Kidney tubule cell (primary cell): Measurements from ENCODE around the gene COPB2.
"Not testable (repeated sequence)": the region's sequence is repeated elsewhere in the genome, so short reads cannot be mapped to it uniquely, and the experiment has no call there.

Experiments used
- DNase-seq: peaks from one replicate; pipeline ENCODE4 v3.0.0-alpha.2; 2018; ENCODE audit warnings: low spot score

The COPB2 gene

GRCh38 chr3:139389552-139390368 is at the start of gene COPB2:
TSS of gene COPB2 (minus strand) at chr3:139389647. CDS start at chr3:139389550, 97 bp downstream.
- peak; percentile 99 for DNase-seq

DNA sequence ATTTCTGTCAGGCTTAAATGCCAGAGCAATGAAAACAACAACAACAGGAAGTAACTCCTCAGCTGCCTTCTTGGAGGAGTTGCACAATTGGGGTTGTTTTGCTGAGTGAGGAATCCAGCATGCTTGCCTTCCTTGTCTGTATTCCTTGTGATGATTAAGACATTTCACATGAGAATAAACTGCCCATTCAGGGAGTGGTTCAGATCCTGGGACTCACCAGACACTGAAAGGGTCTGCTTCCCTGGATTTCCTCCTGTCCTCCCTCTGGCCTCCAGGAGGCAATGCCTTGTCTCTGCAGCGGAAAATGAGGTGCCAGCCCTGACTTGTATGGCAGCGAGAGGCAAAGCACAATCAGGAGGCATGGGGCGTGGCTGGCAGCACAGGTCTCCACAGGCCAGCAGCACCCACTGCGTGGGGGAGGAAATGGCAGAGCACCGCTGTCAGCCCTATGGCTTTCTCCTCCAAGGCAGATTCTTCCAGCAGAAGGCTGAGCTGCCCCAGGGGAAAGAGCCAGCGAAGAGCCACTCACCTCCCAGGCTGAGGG is 45.4 kb upstream of the COPB2 start:
- DNase-seq: peak; percentile 50

DNA sequence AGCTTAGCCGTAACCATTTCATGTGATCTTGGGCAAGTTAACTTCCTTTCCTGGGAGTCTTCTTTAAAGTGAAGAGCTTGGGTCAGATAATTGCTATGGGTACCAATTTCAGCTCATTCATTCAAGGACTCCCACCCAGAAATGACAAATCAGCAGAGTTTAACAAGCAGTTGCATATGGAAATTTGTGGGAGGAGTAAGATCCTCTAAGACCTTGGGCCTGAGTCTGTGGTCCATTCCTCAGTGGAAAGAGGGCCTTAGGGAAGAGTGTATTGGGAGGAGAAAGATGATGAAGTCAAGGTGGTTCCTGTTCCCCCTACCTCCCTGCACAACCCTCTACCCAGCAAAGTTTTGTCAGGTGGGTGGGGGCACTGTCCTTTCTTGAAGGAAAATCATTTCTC is 44.8 kb upstream of the COPB2 start:
- DNase-seq: no peak

DNA sequence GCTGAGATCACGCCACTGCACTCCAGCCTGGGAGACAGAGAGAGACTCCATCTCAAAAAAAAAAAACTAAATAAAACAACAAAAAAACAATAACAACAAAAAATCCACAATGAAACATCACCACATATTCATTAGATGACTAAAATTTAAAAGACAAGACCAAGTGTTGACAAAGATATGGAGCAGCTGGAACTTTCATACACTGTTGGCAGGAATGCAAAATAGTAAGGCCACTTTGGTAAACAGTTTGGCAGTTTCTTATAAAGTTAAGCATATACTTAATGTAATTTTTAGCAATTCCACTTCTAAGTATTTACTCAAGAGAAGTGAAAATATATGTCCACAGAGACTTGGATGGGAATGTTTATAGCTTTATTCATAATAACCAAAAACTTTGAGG is 43.6 kb upstream of the COPB2 start:
- DNase-seq: no peak

DNA sequence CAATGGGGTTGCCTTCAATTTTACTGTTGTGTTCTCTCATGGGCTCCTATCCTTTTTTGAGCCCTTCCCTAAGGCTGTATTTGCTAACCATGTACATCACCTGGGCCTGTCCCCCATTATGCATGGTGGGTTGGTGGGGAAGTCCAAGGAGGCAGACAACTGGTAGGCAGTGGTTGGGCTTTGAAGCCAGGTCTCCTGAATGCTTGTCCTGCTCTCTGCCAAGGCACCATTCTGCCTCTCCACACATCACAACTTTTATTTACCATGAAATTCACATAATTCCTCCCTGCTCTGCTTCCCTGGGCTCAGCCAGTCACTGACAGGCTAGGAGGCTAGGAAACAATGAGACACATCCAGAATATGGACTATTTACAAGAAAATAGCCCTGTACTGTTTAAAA is 41.0 kb upstream of the COPB2 start:
- DNase-seq: no peak

GRCh38 chr3:139427283-139428060 is 38.0 kb upstream of the COPB2 start:
- peak; percentile 79 for DNase-seq

- no peak for DNase-seq
These were observed 36.4 kb upstream of the COPB2 start for GRCh38 chr3:139425745-139426400.

GRCh38 chr3:139423232-139423631 is 33.8 kb upstream of the COPB2 start:
- DNase-seq: no peak

GRCh38 chr3:139421460-139421859 is 32.0 kb upstream of the COPB2 start:
- no peak for DNase-seq

DNA sequence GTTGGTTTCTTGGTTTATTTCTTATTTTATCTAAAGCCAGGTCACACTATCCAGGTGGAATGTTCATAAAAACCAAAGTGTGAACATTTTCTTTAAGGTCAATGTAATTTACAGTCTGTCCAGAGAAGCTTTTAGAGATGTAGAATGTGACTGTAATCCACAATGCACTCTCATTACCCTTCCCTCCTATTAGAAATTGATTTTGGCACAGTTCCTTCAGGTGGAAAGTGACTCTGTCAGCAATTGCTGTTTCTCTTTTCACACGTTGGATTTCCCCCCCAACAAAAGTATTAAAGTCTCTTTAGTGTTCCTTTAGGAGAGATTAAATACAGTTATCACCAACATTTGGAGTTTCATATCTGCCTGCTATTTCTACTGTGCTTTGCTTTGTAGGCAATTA is 31.6 kb upstream of the COPB2 start:
- DNase-seq: no peak

DNA sequence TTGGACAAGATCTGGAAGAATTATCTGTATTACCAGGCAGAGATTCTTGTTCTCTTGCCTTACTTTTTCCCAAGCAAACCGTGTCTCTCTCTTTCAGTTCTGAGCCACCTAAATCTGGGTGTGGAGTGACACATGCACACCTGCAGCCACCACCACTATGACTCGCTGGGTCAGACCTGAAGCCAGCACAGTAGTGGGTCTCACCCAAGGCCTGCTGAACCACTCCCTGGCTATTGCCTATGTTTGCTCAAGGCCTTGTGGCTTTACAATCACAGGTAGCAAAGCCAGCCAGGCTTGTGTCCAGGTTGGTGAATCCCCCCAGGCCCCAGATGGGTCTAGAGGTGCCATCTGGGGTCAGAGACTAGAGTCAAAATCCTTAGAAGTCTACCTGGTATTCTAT is 28.7 kb upstream of the COPB2 start:
- peak; percentile 51 for DNase-seq

GRCh38 chr3:139416275-139416674 is 26.8 kb upstream of the COPB2 start:
- no peak for DNase-seq

DNA sequence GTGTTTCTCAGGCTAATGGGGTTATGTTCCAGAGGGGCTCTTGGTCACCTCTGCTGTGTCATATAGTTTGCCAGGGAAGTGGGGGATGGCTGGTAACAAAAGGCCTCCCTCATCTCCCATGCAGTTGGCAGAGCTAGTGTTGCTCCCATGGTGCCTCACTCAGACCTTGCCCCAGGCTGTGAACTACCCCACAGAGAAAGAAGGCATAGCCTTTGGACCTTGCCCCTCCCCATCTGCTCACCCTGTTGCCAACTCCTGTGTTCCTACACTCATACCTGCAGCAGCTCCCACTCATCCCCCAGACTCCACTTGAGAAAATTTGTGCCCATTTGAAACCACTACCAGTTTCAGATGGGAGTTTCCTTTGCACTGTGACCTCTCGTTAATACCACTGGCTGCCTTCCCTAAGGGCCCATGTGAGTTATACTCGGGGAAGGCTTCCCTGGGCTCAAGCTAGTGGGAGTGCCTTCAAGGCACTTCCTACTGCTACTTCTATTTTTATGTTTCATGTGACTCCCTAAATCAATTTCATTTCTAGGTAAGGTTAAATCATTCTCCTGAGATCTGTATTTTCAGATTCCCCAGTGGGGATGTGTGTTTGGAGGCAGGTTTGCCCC is 25.3 kb upstream of the COPB2 start:
- no peak for DNase-seq

DNA sequence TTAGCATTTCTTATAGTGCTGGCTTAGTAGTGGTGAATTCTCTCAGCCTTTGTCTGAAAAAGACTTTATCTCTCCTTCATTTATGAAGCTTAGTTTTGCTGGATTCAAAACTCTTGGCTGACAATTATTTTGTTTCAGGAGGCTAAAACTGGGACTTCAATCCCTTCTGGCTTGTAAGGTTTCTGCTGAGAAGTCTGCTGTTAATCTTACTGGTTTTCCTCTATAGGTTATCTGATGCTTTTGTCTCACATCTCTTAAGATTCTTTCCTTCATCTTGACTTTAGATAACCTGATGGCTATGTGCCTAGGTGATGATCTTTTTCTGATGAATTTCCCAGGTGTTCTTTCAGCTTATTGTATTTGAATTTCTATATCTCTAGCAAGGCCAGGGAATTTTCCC is 23.4 kb upstream of the COPB2 start:
- DNase-seq: not testable (repeated sequence)

DNA sequence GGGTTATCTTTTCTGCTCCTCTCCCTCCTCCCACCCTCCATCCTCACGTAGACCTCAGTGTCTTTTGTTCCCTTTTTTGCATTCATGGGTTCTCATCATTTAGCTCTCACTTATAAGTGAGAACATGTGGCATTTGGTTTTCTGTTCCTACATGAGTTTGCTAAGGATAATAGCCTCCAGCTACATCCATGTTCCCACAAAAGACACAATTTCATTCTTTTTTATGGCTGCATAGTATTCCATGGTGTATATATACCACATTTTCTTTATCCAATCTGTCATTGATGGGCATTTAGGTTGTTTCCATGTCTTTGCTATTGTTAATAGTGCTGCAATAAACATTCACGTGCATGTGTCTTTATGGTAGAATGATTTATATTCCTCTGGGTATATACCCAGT is 11.7 kb upstream of the COPB2 start:
- DNase-seq: not testable (repeated sequence)

DNA sequence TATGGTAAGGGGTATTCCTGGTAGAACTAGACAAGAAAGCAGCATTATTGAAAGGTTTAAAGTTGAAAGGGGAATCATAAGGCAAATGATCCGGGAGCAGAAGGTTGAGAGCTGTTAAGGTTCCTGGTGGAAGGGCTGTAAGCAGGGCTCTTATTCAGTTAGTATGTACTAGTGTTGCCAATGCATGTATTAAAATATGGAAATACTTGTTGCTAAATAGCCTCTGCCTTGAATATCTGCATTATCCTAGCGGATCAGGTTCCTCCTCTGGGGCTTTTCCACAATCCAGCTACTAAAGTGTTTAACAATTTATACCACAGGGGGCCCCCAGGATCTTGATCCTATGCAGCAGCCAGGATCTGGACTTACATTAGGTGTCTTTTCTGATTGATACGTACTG is 7.3 kb upstream of the COPB2 start:
- no peak for DNase-seq

DNA sequence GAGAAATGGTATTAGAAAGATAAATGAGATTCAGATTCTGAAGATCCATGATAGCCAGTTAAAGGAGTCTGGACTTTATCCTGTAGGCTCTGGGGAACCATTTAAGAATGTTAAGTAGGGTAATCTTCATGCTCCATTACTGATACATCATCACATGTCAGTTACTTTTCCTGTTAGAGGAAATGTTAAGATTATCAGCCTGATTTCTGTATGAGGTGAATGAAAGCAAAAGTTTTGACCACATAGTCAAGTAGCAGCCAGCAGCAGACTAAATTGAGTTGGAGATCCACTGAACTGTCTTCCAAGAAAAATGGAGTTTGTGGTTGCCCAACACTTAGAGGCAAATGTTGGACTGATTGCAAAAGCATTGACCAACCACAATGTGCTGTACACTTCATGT is 4.7 kb upstream of the COPB2 start:
- DNase-seq: no peak

DNA sequence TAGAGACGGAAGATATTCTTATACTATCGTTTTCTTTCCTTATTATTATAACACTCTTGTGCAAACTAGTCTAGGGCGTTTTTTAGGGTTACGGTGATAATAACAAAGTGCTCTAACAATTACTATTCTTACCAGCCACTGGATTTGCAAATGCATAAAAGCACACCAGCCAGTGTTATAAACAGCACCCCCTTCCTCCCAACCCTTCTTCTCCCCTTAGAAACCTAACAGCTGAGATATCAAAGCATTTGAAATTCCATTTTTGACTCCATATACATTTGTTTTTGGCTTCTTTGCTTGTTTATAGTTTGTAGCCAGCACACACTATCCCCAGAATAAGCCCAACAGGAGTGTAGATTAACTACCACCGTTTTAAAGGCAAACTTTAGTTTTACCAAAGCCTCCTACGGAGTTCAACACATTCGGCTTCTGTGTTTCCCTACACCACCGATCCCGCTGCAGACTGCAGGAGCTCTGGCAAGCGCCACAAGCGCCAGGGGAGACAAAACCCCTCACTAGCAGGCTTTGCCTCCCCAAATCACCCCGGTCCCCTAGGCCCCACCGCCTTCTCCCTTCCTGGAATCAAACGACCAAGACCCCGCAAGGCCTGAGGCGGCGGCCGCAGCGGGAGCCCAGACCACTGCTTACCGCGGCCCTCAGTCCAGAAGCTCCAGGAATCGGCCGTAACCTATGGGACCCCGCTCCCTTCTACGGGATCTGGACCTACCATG is 461 bp downstream of the COPB2 start:
- no peak for DNase-seq

DNA sequence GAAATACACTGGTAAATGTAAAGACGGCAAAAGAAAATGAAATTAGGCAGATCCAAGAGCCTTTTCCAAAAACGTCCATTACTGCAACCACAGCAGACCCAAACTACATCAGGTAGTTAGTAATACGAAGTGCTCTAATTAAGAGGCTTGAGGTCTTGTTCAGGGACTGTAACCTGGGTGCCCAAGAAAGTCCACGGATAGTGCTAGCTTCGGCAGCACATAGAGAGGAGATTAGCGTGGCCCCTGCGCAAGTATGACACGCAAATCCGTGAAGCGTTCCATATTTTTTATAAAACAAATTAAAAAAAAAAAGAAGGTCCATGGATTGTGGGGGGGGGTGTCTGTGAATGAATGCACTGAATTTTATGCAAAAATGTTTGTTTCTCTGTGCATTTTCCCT is 1.4 kb downstream of the COPB2 start:
- no peak for DNase-seq

GRCh38 chr3:139382291-139382690 is 7.2 kb downstream of the COPB2 start:
- not testable (repeated sequence) for DNase-seq

- DNase-seq: no peak
These were observed 8.9 kb downstream of the COPB2 start for GRCh38 chr3:139380575-139380974.
